ENCODE results near the gene TMEM82.

The TMEM82 gene

GRCh38 chr1:15788624-15789301 lies 46.5 kb downstream of the TMEM82 start:
- no peak for DNase-seq (ENCODE audit: low read depth)

GRCh38 chr1:15796086-15796462 lies 53.8 kb downstream of the TMEM82 start:
- no peak for DNase-seq (ENCODE audit: low read depth)

Data from fibroblast of the conjunctiva (primary cell).